Measurements from ENCODE around the gene TICRR.

DNA sequence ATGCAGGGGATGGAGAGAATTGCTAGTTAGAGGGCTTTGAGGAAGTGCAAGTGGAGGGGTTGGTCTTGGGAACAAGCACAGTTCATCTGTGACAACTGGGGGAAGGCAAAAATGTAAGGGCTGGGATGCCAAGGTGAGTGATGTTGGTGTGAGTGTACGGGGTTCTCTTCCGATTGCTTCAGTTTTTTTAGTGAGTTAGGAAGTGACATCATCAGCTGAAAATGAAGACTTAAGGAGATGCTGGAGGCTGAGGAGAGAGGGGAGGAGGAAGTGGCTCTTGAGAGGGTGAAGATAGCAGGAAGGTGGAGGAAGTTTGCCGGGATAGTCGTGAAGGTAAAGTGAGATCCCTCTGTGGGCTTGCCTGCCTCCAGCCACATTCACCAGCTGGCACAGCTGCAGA lies 12.7 kb downstream of the TICRR start:
- TF ChIP-seq EP300 (IDR thresholded peaks at IDR 0.05): no peak
- TF ChIP-seq CTCF (IDR thresholded peaks at IDR 0.05): no peak
- no peak for TF ChIP-seq POLR2A (IDR thresholded peaks at IDR 0.05)

All from suprapubic skin (tissue), 3 donors.